HG03108 (cell line): ENCODE measurements around the gene CXCR1.
"Not testable (repeated sequence)": the region's sequence is repeated elsewhere in the genome, so short reads cannot be mapped to it uniquely, and the experiment has no call there.

ENCODE experiments used
- ATAC-seq: cut with Tn5 transposase; IDR thresholded peaks from one replicate; pipeline ENCODE4 v1.9.1; 2021; ENCODE audit warnings: moderate library complexity; ENCODE audit not compliant: unreplicated experiment

CXCR1 gene

GRCh38 chr2:218166791-218167190, at the start of gene CXCR1:
Gene CXCR1 (minus strand): TSS chr2:218166962. CDS start chr2:218165211, 1,751 bp downstream.
- no peak for ATAC-seq

GRCh38 chr2:218216336-218216673, 49.5 kb upstream of the CXCR1 start:
- no peak for ATAC-seq

- no peak for ATAC-seq
These were observed 47.4 kb upstream of the CXCR1 start for GRCh38 chr2:218214116-218214515.

GRCh38 chr2:218209078-218209477, 42.3 kb upstream of the CXCR1 start:
- ATAC-seq: no peak

GRCh38 chr2:218202266-218202665, 35.5 kb upstream of the CXCR1 start:
- ATAC-seq: no peak

- no peak for ATAC-seq
These were observed 30.2 kb upstream of the CXCR1 start for GRCh38 chr2:218196974-218197373.

- no peak for ATAC-seq
These were observed 28.1 kb upstream of the CXCR1 start for GRCh38 chr2:218194880-218195279.

GRCh38 chr2:218193701-218194100, 26.9 kb upstream of the CXCR1 start:
- no peak for ATAC-seq

GRCh38 chr2:218192902-218193430, 26.2 kb upstream of the CXCR1 start:
- no peak for ATAC-seq

GRCh38 chr2:218188528-218188927, 21.8 kb upstream of the CXCR1 start:
- no peak for ATAC-seq

GRCh38 chr2:218187296-218188015, 20.7 kb upstream of the CXCR1 start:
- ATAC-seq: no peak

GRCh38 chr2:218186876-218187275, 20.1 kb upstream of the CXCR1 start:
- ATAC-seq: no peak

- peak; percentile 50 for ATAC-seq
These were observed 19.6 kb upstream of the CXCR1 start for GRCh38 chr2:218186355-218186766.

GRCh38 chr2:218184331-218184730, 17.6 kb upstream of the CXCR1 start:
- ATAC-seq: no peak

- no peak for ATAC-seq
These were observed 13.8 kb upstream of the CXCR1 start for GRCh38 chr2:218180467-218181114.

GRCh38 chr2:218179782-218180181, 13.0 kb upstream of the CXCR1 start:
- no peak for ATAC-seq

- ATAC-seq: no peak
These were observed 6.1 kb upstream of the CXCR1 start for GRCh38 chr2:218172845-218173244.

- not testable (repeated sequence) for ATAC-seq
These were observed 5.0 kb upstream of the CXCR1 start for GRCh38 chr2:218171744-218172143.

- no peak for ATAC-seq
These were observed 3.2 kb upstream of the CXCR1 start for GRCh38 chr2:218169757-218170546.

- no peak for ATAC-seq
These were observed 2.1 kb upstream of the CXCR1 start for GRCh38 chr2:218168635-218169462.

- ATAC-seq: no peak
These were observed 1.3 kb upstream of the CXCR1 start for GRCh38 chr2:218168016-218168415.
